Mesendoderm (in vitro differentiated cells): ENCODE results near the gene LEMD2.

Experiments used
- DNase-seq: peaks from one replicate; pipeline ENCODE4 v3.0.0; 2013
- H2AK5ac ChIP-seq: 2 replicates; pipeline ENCODE4 v1.6.1; 2013; ENCODE audit warnings: low read length, inconsistent platforms
- H2BK120ac ChIP-seq: 2 replicates; pipeline ENCODE4 v1.6.1; 2013; ENCODE audit warnings: low read depth, mild to moderate bottlenecking, low read length, moderate library complexity, mixed read lengths
- H2BK15ac ChIP-seq: replicated peaks from 2 replicates; pipeline ENCODE4 v1.6.1; 2013; ENCODE audit warnings: low read depth, mild to moderate bottlenecking, moderate library complexity
- H2BK5ac ChIP-seq: 2 replicates; pipeline ENCODE4 v1.6.1; 2013; ENCODE audit warnings: low read length, inconsistent platforms
- H3K18ac ChIP-seq: 2 replicates; pipeline ENCODE4 v1.6.1; 2013; ENCODE audit warnings: mild to moderate bottlenecking, low read length, mixed read lengths
- H3K23ac ChIP-seq: one replicate; pipeline ENCODE4 v1.6.1; 2013; ENCODE audit warnings: low read length
- H3K27ac ChIP-seq: 2 replicates; pipeline ENCODE4 v1.5.1; 2013; ENCODE audit warnings: low read depth, mild to moderate bottlenecking, inconsistent platforms, low read length, moderate library complexity
- H3K27me3 ChIP-seq: 2 replicates; pipeline ENCODE4 v1.6.1; 2013; ENCODE audit warnings: low read length, control low read depth, mild to moderate bottlenecking, inconsistent platforms; ENCODE audit not compliant: insufficient read depth, poor library complexity
- H3K36me3 ChIP-seq: 2 replicates; pipeline ENCODE4 v1.6.1; 2013; ENCODE audit warnings: low read length, inconsistent platforms; ENCODE audit not compliant: control insufficient read depth, insufficient read depth
- H3K4ac ChIP-seq: one replicate; pipeline ENCODE4 v1.6.1; 2013; ENCODE audit warnings: low read depth, mild to moderate bottlenecking, low read length, moderate library complexity
- H3K4me1 ChIP-seq: 2 replicates; pipeline ENCODE4 v1.6.1; 2013; ENCODE audit warnings: low read depth, low read length, inconsistent platforms; ENCODE audit not compliant: control insufficient read depth
- H3K4me2 ChIP-seq: 2 replicates; pipeline ENCODE4 v1.6.1; 2013; ENCODE audit warnings: low read length
- H3K4me3 ChIP-seq: 2 replicates; pipeline ENCODE4 v1.5.1; 2013; ENCODE audit warnings: mild to moderate bottlenecking, low read length
- H3K56ac ChIP-seq: one replicate; pipeline ENCODE4 v1.6.1; 2013; ENCODE audit warnings: low read length
- H3K79me1 ChIP-seq: 2 replicates; pipeline ENCODE4 v1.6.1; 2013; ENCODE audit warnings: low read length, inconsistent platforms
- H3K79me2 ChIP-seq: 2 replicates; pipeline ENCODE4 v1.6.1; 2013; ENCODE audit warnings: mild to moderate bottlenecking, low read length; ENCODE audit not compliant: control insufficient read depth, insufficient read depth
- H3K9ac ChIP-seq: 2 replicates; pipeline ENCODE4 v1.6.1; 2013; ENCODE audit warnings: low read length, inconsistent platforms
- H4K5ac ChIP-seq: one replicate; pipeline ENCODE4 v1.6.1; 2013; ENCODE audit warnings: low read length
- H4K8ac ChIP-seq: one replicate; pipeline ENCODE4 v1.6.1; 2013; ENCODE audit warnings: low read depth, mild to moderate bottlenecking, control low read depth, low read length, moderate library complexity
- WGBS: extraction: QIAGEN DNeasy Blood & Tissue Kit; methylation state at CpG from one replicate; pipeline ENCODE4 v1.1.7; 2013; ENCODE audit warnings: low lambda C conversion rate, missing lambda C conversion rate; ENCODE audit not compliant: insufficient coverage; ENCODE audit errors: extremely low coverage; 5-methylcytosine and 5-hydroxymethylcytosine counted together

LEMD2 gene

GRCh38 chr6:33732817-33733708, 55.9 kb downstream of the LEMD2 start:
- no peak overlapping the region for H4K5ac ChIP-seq
- H3K4me1 ChIP-seq: no peaks in the 10 kb centered on the region
- H3K79me2 ChIP-seq: no peaks in the 10 kb centered on the region
- no peak overlapping the region for H3K23ac ChIP-seq
- H3K27ac ChIP-seq: no peak overlapping the region
- H2BK5ac ChIP-seq: no peak overlapping the region
- no peaks in the 10 kb centered on the region for H3K36me3 ChIP-seq
- DNase-seq: no peak
- no peak overlapping the region for H2BK15ac ChIP-seq
- H3K4ac ChIP-seq: no peak overlapping the region
- H3K4me3 ChIP-seq: no peak overlapping the region
- no peak overlapping the region for H3K18ac ChIP-seq
- H2AK5ac ChIP-seq: no peak overlapping the region
- no peaks in the 10 kb centered on the region for H3K27me3 ChIP-seq
- H3K9ac ChIP-seq: no peak overlapping the region
- no peak overlapping the region for H2BK120ac ChIP-seq
- H4K8ac ChIP-seq: no peak overlapping the region
- no peak overlapping the region for H3K4me2 ChIP-seq
- no peaks in the 10 kb centered on the region for H3K79me1 ChIP-seq
- no peak overlapping the region for H3K56ac ChIP-seq
- WGBS: no CpG with 5 or more reads among the region's 13 CpGs

GRCh38 chr6:33732385-33732784, 56.5 kb downstream of the LEMD2 start:
- Histone ChIP-seq H2BK15ac (no peak overlapping the region), H3K4me3 (no peak overlapping the region), H2BK5ac (no peak overlapping the region), H3K79me2 (no peaks in the 10 kb centered on the region), H3K4ac (no peak overlapping the region), H3K4me2 (no peak overlapping the region), H3K4me1 (no peaks in the 10 kb centered on the region), H2AK5ac (no peak overlapping the region), H4K5ac (no peak overlapping the region), H3K79me1 (no peaks in the 10 kb centered on the region), H3K9ac (no peak overlapping the region), H3K27ac (no peak overlapping the region), H4K8ac (no peak overlapping the region), H3K18ac (no peak overlapping the region), H3K27me3 (no peaks in the 10 kb centered on the region), H3K56ac (no peak overlapping the region), H2BK120ac (no peak overlapping the region), H3K36me3 (no peaks in the 10 kb centered on the region), H3K23ac (no peak overlapping the region)
- no CpG with 5 or more reads among the region's 6 CpGs for WGBS
- DNase-seq: no peak

GRCh38 chr6:33731751-33732282, 57.1 kb downstream of the LEMD2 start:
- H3K4me3 ChIP-seq: no peak overlapping the region
- H2BK120ac ChIP-seq: no peak overlapping the region
- no peak overlapping the region for H3K27ac ChIP-seq
- no peak overlapping the region for H3K23ac ChIP-seq
- no CpG with 5 or more reads among the region's 9 CpGs for WGBS
- no peaks in the 10 kb centered on the region for H3K79me1 ChIP-seq
- H3K4ac ChIP-seq: no peak overlapping the region
- no peak overlapping the region for H2BK5ac ChIP-seq
- no peak overlapping the region for H4K5ac ChIP-seq
- DNase-seq: no peak
- no peaks in the 10 kb centered on the region for H3K4me1 ChIP-seq
- H3K4me2 ChIP-seq: no peak overlapping the region
- H2AK5ac ChIP-seq: no peak overlapping the region
- no peaks in the 10 kb centered on the region for H3K36me3 ChIP-seq
- no peaks in the 10 kb centered on the region for H3K27me3 ChIP-seq
- H3K9ac ChIP-seq: no peak overlapping the region
- H2BK15ac ChIP-seq: no peak overlapping the region
- H3K79me2 ChIP-seq: no peaks in the 10 kb centered on the region
- no peak overlapping the region for H3K56ac ChIP-seq
- no peak overlapping the region for H3K18ac ChIP-seq
- H4K8ac ChIP-seq: no peak overlapping the region

GRCh38 chr6:33731035-33731434, 57.9 kb downstream of the LEMD2 start:
- H3K79me1 ChIP-seq: no peaks in the 10 kb centered on the region
- H2BK15ac ChIP-seq: no peak overlapping the region
- H3K4me1 ChIP-seq: no peaks in the 10 kb centered on the region
- H3K4me2 ChIP-seq: no peak overlapping the region
- H3K27me3 ChIP-seq: no peaks in the 10 kb centered on the region
- no peaks in the 10 kb centered on the region for H3K36me3 ChIP-seq
- no peak overlapping the region for H3K23ac ChIP-seq
- H2AK5ac ChIP-seq: no peak overlapping the region
- no peak overlapping the region for H3K27ac ChIP-seq
- H3K18ac ChIP-seq: no peak overlapping the region
- H3K56ac ChIP-seq: no peak overlapping the region
- H4K8ac ChIP-seq: no peak overlapping the region
- H3K9ac ChIP-seq: no peak overlapping the region
- H4K5ac ChIP-seq: no peak overlapping the region
- H3K4ac ChIP-seq: no peak overlapping the region
- no peak overlapping the region for H2BK5ac ChIP-seq
- DNase-seq: no peak
- no peaks in the 10 kb centered on the region for H3K79me2 ChIP-seq
- WGBS: no CpG with 5 or more reads among the region's 7 CpGs
- no peak overlapping the region for H2BK120ac ChIP-seq
- H3K4me3 ChIP-seq: no peak overlapping the region

GRCh38 chr6:33730611-33731010, 58.3 kb downstream of the LEMD2 start:
- Histone ChIP-seq H2BK5ac (no peak overlapping the region), H3K79me2 (no peaks in the 10 kb centered on the region), H3K9ac (no peak overlapping the region), H3K27me3 (no peaks in the 10 kb centered on the region), H3K4me1 (no peaks in the 10 kb centered on the region), H2AK5ac (no peak overlapping the region), H3K18ac (no peak overlapping the region), H3K4ac (no peak overlapping the region), H4K5ac (no peak overlapping the region), H3K79me1 (no peaks in the 10 kb centered on the region), H2BK15ac (no peak overlapping the region), H3K4me2 (no peak overlapping the region), H2BK120ac (no peak overlapping the region), H3K56ac (no peak overlapping the region), H3K27ac (no peak overlapping the region), H3K36me3 (no peaks in the 10 kb centered on the region), H3K23ac (no peak overlapping the region), H4K8ac (no peak overlapping the region), H3K4me3 (no peak overlapping the region)
- DNase-seq: no peak
- WGBS: no CpG with 5 or more reads among the region's 10 CpGs
